ENCODE measurements around the gene SNX30. TPM values are rescaled to one million over a fixed set of nuclear protein-coding genes. Genes with fewer than 3 reads are reported as not detected.

Gene SNX30
- total RNA-seq, 1 experiment from 2014 or later = 12.7 TPM

GRCh38 chr9:112842555-112842954 is 92.0 kb downstream of the SNX30 start (continued):
- TF ChIP-seq EGR1 (IDR thresholded peaks at IDR 0.05; ENCODE audit: low read depth) = no peak
- no peak for TF ChIP-seq SRF (IDR thresholded peaks at IDR 0.05; ENCODE audit: low read depth)
- no peak for TF ChIP-seq ELF1 (IDR thresholded peaks at IDR 0.05; ENCODE audit: borderline replicate concordance, low read depth)
- TF ChIP-seq ATF3 (IDR thresholded peaks at IDR 0.05) = no peak
- TF ChIP-seq POLR2AphosphoS5 (IDR thresholded peaks at IDR 0.05; ENCODE audit: low read depth, low read length) = no peak
- TF ChIP-seq CTCF (IDR thresholded peaks at IDR 0.05 in 2 of 3, conservative IDR thresholded peaks at IDR 0.05 in 1 of 3; ENCODE audit: borderline replicate concordance in 1 of 3, insufficient read depth in 1 of 3, low read depth in 2 of 3, low read length in 2 of 3) = no peak

GRCh38 chr9:112844771-112845542 is 94.4 kb downstream of the SNX30 start:
- ChIA-PET RAD21 (ENCODE audit: low non-redundant PET in 1 of 2, low total read pairs in 2 of 2, uncharacterized antibody in 2 of 2, unreplicated experiment in 2 of 2) (no interaction called here), POLR2A (no interaction called here), CTCF (interaction anchor here (1.0 to 1.1 kb wide), 2 partner anchors 58 to 813 kb away, joined by 3 to 9 read pairs; no protein-coding TSS in a partner anchor)
- no peak overlapping the region for H3K9ac ChIP-seq (ENCODE audit: low read length)
- ATAC-seq (peak; percentile 93), DNase-seq (ENCODE audit: low read depth, low spot score) (peak; percentile 51)
- no peaks in the 10 kb centered on the region for H3K9me2 ChIP-seq (ENCODE audit: insufficient read depth)
- no peak overlapping the region for H3K4me3 ChIP-seq (replicated peaks in 1 of 2; ENCODE audit: low read depth in 1 of 2, low read length in 2 of 2)
- H3K4me1 ChIP-seq (ENCODE audit: control insufficient read depth in 1 of 2, insufficient read depth in 2 of 2, low read length in 2 of 2) = peaks cover 0 to 9% of the 10 kb centered on the region in 2 experiments; a peak in 2 of 4 replicates
- no peaks in the 10 kb centered on the region for H3K79me2 ChIP-seq (ENCODE audit: insufficient read depth, low read length)
- H3K36me3 ChIP-seq (ENCODE audit: control insufficient read depth in 1 of 2, insufficient read depth in 2 of 2, low read length in 2 of 2) = no peaks in the 10 kb centered on the region
- H3K27ac ChIP-seq (ENCODE audit: low read depth, low read length) = no peak overlapping the region
- H2AFZ ChIP-seq (ENCODE audit: low read depth, low read length, poor library complexity, severe bottlenecking) = peak overlapping the region; percentile 49
- H4K20me1 ChIP-seq (ENCODE audit: insufficient read depth) = no peaks in the 10 kb centered on the region
- BruUV-seq (replicated peaks) = no TSS peak
- H3K4me2 ChIP-seq (ENCODE audit: low read length) = peak overlapping the region; percentile 35; the same call in 1 of the 2 replicates
- H3K9me3 ChIP-seq (ENCODE audit: control insufficient read depth in 1 of 2, insufficient read depth in 1 of 2, low read depth in 1 of 2, low read length in 2 of 2) = no peaks in the 10 kb centered on the region
- intact Hi-C loops (cut with micrococcal nuclease) = loop anchor here (1.0 to 5.0 kb wide), 3 partner anchors 58 to 267 kb away; no protein-coding TSS in a partner anchor
- no peaks in the 10 kb centered on the region for H3K27me3 ChIP-seq (ENCODE audit: insufficient read depth, low read length)
- 0 out of 2 replicates have a peak, but pooled peaks have one; percentile 6 for TF ChIP-seq SP1 (IDR thresholded peaks at IDR 0.05; ENCODE audit: low read depth)
- TF ChIP-seq EZH2phosphoT487 (IDR thresholded peaks at IDR 0.05; ENCODE audit: borderline replicate concordance) = no peak
- no peak for TF ChIP-seq REST (IDR thresholded peaks at IDR 0.05; ENCODE audit: low read depth)
- TF ChIP-seq ZFX (IDR thresholded peaks at IDR 0.05) = no peak
- no peak for TF ChIP-seq POLR2A (IDR thresholded peaks at IDR 0.05; ENCODE audit: borderline replicate concordance, extremely low read depth, insufficient read depth, insufficient read length)
- no peak for TF ChIP-seq FOSL1 (IDR thresholded peaks at IDR 0.05; ENCODE audit: low read depth)
- TF ChIP-seq POLR2AphosphoS5 (IDR thresholded peaks at IDR 0.05; ENCODE audit: low read depth, low read length) = no peak
- TF ChIP-seq EGR1 (IDR thresholded peaks at IDR 0.05; ENCODE audit: low read depth) = no peak
- no peak for TF ChIP-seq CEBPB (IDR thresholded peaks at IDR 0.05; ENCODE audit: low read depth)
- peak; percentile 94 to 98 (median 98) for TF ChIP-seq CTCF (IDR thresholded peaks at IDR 0.05 in 2 of 3, conservative IDR thresholded peaks at IDR 0.05 in 1 of 3; ENCODE audit: borderline replicate concordance in 1 of 3, insufficient read depth in 1 of 3, low read depth in 2 of 3, low read length in 2 of 3)
